HL-60/S4 (cell line): ENCODE results near the gene KIF20A.

Source experiments
- in situ Hi-C: fragments of 300-500 bp; cut with MboI; formaldehyde crosslinking; loops from 2 replicates; pipeline ENCODE4 v1.14.3; 2022; ENCODE audit warnings: low sequenced_read_pairs

The KIF20A gene

GRCh38 chr5:138180841-138181240, 1.9 kb downstream of the KIF20A start:
- in situ Hi-C loops: loop anchor here (25.0 kb wide), 2 partner anchors 231 to 331 kb away; no protein-coding TSS in a partner anchor

GRCh38 chr5:138182808-138183207, 3.9 kb downstream of the KIF20A start:
- in situ Hi-C loops: loop anchor here (25.0 kb wide), 2 partner anchors 229 to 329 kb away; no protein-coding TSS in a partner anchor

- in situ Hi-C loops: loop anchor here (25.0 kb wide), 2 partner anchors 226 to 326 kb away; no protein-coding TSS in a partner anchor
These were observed 7.1 kb downstream of the KIF20A start for GRCh38 chr5:138186002-138186447.

GRCh38 chr5:138188626-138189025, 9.7 kb downstream of the KIF20A start:
- in situ Hi-C loops: loop anchor here (25.0 kb wide), 2 partner anchors 224 to 324 kb away; no protein-coding TSS in a partner anchor

- in situ Hi-C loops: loop anchor here (25.0 kb wide), 2 partner anchors 219 to 319 kb away; no protein-coding TSS in a partner anchor
These were observed 13.9 kb downstream of the KIF20A start for GRCh38 chr5:138192826-138193225.

- in situ Hi-C loops: loop anchor here (25.0 kb wide), 2 partner anchors 218 to 318 kb away; no protein-coding TSS in a partner anchor
These were observed 14.9 kb downstream of the KIF20A start for GRCh38 chr5:138193859-138194258.

GRCh38 chr5:138210985-138211384, 32.1 kb downstream of the KIF20A start:
- in situ Hi-C loops: no loop called here

GRCh38 chr5:138212828-138213160, 33.9 kb downstream of the KIF20A start:
- in situ Hi-C loops: no loop called here

GRCh38 chr5:138213161-138214029, 34.5 kb downstream of the KIF20A start, which contains the start of gene CDC23:
CDC23 (minus strand) TSS chr5:138213323; CDS start chr5:138213312, 11 bp downstream.
- in situ Hi-C loops: no loop called here

GRCh38 chr5:138216799-138217198, 37.9 kb downstream of the KIF20A start:
- in situ Hi-C loops: no loop called here

GRCh38 chr5:138223532-138223931, 44.6 kb downstream of the KIF20A start:
- in situ Hi-C loops: no loop called here

GRCh38 chr5:138224712-138225111, 45.8 kb downstream of the KIF20A start:
- in situ Hi-C loops: no loop called here

- in situ Hi-C loops: no loop called here
These were observed 48.0 kb downstream of the KIF20A start for GRCh38 chr5:138226910-138227309.

GRCh38 chr5:138229387-138229786, 50.5 kb downstream of the KIF20A start:
- in situ Hi-C loops: no loop called here

GRCh38 chr5:138230261-138230660, 51.3 kb downstream of the KIF20A start:
- in situ Hi-C loops: no loop called here

- in situ Hi-C loops: no loop called here
These were observed 52.2 kb downstream of the KIF20A start for GRCh38 chr5:138230981-138231589.

GRCh38 chr5:138233280-138233679, 54.4 kb downstream of the KIF20A start:
- in situ Hi-C loops: no loop called here

GRCh38 chr5:138234651-138235050, 55.7 kb downstream of the KIF20A start:
- in situ Hi-C loops: no loop called here
